Measurements from ENCODE around the gene CCDC91.

- TF ChIP-seq ZNF335 (tag by site-specific recombination; conservative IDR thresholded peaks at IDR 0.05) = no peak
- TF ChIP-seq CTCF (tag by site-specific recombination; IDR thresholded peaks at IDR 0.05) = no peak
- TF ChIP-seq SETDB1 (IDR thresholded peaks at IDR 0.05; ENCODE audit: insufficient read length, low read length) = no peak
- no peak for TF ChIP-seq MYNN (tag by site-specific recombination; IDR thresholded peaks at IDR 0.05; ENCODE audit: borderline replicate concordance)
- TF ChIP-seq ZBTB20 (tag by site-specific recombination; IDR thresholded peaks at IDR 0.05) = no peak
- TF ChIP-seq REST (tag by site-specific recombination; IDR thresholded peaks at IDR 0.05) = no peak
- no peak for TF ChIP-seq AEBP2 (tag by site-specific recombination; IDR thresholded peaks at IDR 0.05; ENCODE audit: borderline replicate concordance)
- no peak for TF ChIP-seq ZNF843 (tag by site-specific recombination; IDR thresholded peaks at IDR 0.05)
- TF ChIP-seq ZFP37 (tag by site-specific recombination; IDR thresholded peaks at IDR 0.05) = no peak
- TF ChIP-seq ZNF223 (tag by site-specific recombination; IDR thresholded peaks at IDR 0.05) = no peak
- no peak for TF ChIP-seq ATF2 (tag by site-specific recombination; IDR thresholded peaks at IDR 0.05; ENCODE audit: low read depth)
Measured at GRCh38 chr12:28318273-28318672, 128.0 kb downstream of the CCDC91 start.

Data from HEK293 (cell line).